OCI-LY3 (cell line): Measurements from ENCODE around the gene SCN9A.

Source experiments
- CTCF ChIP-seq: fragments of 200-600, 300-600 bp; sonication (generic); IDR thresholded peaks from 2 replicates; pipeline ENCODE4 v1.5.1; 2014; ENCODE audit warnings: antibody characterized with exemption, low read length, low read depth
- EZH2phosphoT487 ChIP-seq: fragments of 200-600 bp; shearing (Covaris generic); IDR thresholded peaks from 2 replicates; pipeline ENCODE4 v1.6.1; 2018; ENCODE audit warnings: antibody characterized with exemption, mixed run types, low read depth

- TF ChIP-seq CTCF (peak; percentile 58), EZH2phosphoT487 (no peak)
Observed at GRCh38 chr2:166180951-166181812, 194.6 kb downstream of the SCN9A start.
